IMR-90 (cell line): Measurements from ENCODE around the gene VNN1. TPM values are rescaled to one million over a fixed set of nuclear protein-coding genes. Genes with fewer than 3 reads are reported as not detected.

Experiments used
- ATAC-seq: fragments of 200-7000 bp; cut with Tn5 transposase; 2 replicates; pipeline ENCODE4 v1.9.1; 2020; ENCODE audit warnings: low read depth, mild to moderate bottlenecking, moderate library complexity
- BruUV-seq: library from RNA; stranded (reverse); fragments of 400-500 nt; replicated peaks from 2 replicates; lab custom pipeline; 2021; lab: Mats Ljungman, UMichigan
- CTCF ChIA-PET: fragments of 300-600 bp; formaldehyde crosslinking; extraction: SDS; loops from one replicate; lab custom pipeline; 2021; ENCODE audit warnings: antibody characterized with exemption; lab: Yijun Ruan, JAX
- POLR2A ChIA-PET: fragments of 300-600 bp; sonication (Branson Sonifier 250); formaldehyde crosslinking; loops from one replicate; lab custom pipeline; 2022; ENCODE audit warnings: antibody characterized with exemption; ENCODE audit not compliant: unreplicated experiment; lab: Charles Lee
- DNase-seq: peaks from one replicate; pipeline ENCODE4 v3.0.0; 2013
- H2AFZ ChIP-seq: replicated peaks from 2 replicates; pipeline ENCODE3; 2013; ENCODE audit warnings: low read length, mild to moderate bottlenecking; ENCODE audit not compliant: poor library complexity
- H2AK5ac ChIP-seq: 2 replicates; pipeline ENCODE4 v1.6.1; 2013; ENCODE audit warnings: low read depth, low read length, inconsistent platforms
- H2AK9ac ChIP-seq: replicated peaks from 2 replicates; pipeline ENCODE3; 2013; ENCODE audit warnings: mild to moderate bottlenecking, low read depth, low read length, moderate library complexity; ENCODE audit not compliant: poor library complexity
- H2BK120ac ChIP-seq: 2 replicates; pipeline ENCODE4 v1.6.1; 2013; ENCODE audit warnings: low read depth, low read length, inconsistent platforms
- H2BK15ac ChIP-seq: 3 replicates; pipeline ENCODE4 v1.6.1; 2013; ENCODE audit warnings: low read depth, low read length, inconsistent platforms
- H2BK20ac ChIP-seq: 2 replicates; pipeline ENCODE4 v1.6.1; 2013; ENCODE audit warnings: low read depth, mild to moderate bottlenecking, inconsistent platforms, low read length, moderate library complexity
- H2BK5ac ChIP-seq: 2 replicates; pipeline ENCODE4 v1.6.1; 2013; ENCODE audit warnings: mild to moderate bottlenecking, low read depth, low read length, inconsistent platforms; ENCODE audit not compliant: poor library complexity, severe bottlenecking
- H3K14ac ChIP-seq: replicated peaks from 2 replicates; pipeline ENCODE4 v1.6.1; 2013; ENCODE audit warnings: low read depth, low read length, inconsistent platforms
- H3K18ac ChIP-seq: 2 replicates; pipeline ENCODE4 v1.6.1; 2013; ENCODE audit warnings: low read depth, low read length, control low read depth
- H3K23ac ChIP-seq: 2 replicates; pipeline ENCODE4 v1.6.1; 2013; ENCODE audit warnings: low read depth, low read length, inconsistent platforms
- H3K27ac ChIP-seq: 2 replicates; pipeline ENCODE4 v1.5.1; 2013; ENCODE audit warnings: mild to moderate bottlenecking, control low read depth, low read length; ENCODE audit not compliant: insufficient read depth
- H3K27me3 ChIP-seq: 2 replicates; pipeline ENCODE4 v1.6.1; 2013; ENCODE audit warnings: low read length; ENCODE audit not compliant: control insufficient read depth, insufficient read depth
- H3K36me3 ChIP-seq: 2 replicates; pipeline ENCODE4 v1.6.1; 2013; ENCODE audit warnings: low read length, mixed read lengths; ENCODE audit not compliant: control insufficient read depth, insufficient read depth
- H3K4ac ChIP-seq: 2 replicates; pipeline ENCODE4 v1.6.1; 2013; ENCODE audit warnings: low read depth, low read length, inconsistent platforms
- H3K4me1 ChIP-seq: 2 replicates; pipeline ENCODE4 v1.6.1; 2013; ENCODE audit warnings: low read length, mixed read lengths; ENCODE audit not compliant: control insufficient read depth, insufficient read depth
- H3K4me2 ChIP-seq: 2 replicates; pipeline ENCODE4 v1.6.1; 2013; ENCODE audit warnings: low read depth, mild to moderate bottlenecking, control low read depth, low read length, moderate library complexity
- H3K4me3 ChIP-seq: 2 replicates; pipeline ENCODE4 v1.5.1; 2013; ENCODE audit warnings: low read depth, mild to moderate bottlenecking, control low read depth, low read length, moderate library complexity; ENCODE audit not compliant: insufficient read depth
- H3K56ac ChIP-seq: 2 replicates; pipeline ENCODE4 v1.6.1; 2013; ENCODE audit warnings: low read length, inconsistent platforms; ENCODE audit not compliant: insufficient read depth; ENCODE audit errors: extremely low read depth
- H3K79me1 ChIP-seq, 2 experiments: 2 replicates each; pipeline ENCODE4 v1.6.1; 2013; ENCODE audit warnings: low read length in 2 of 2, inconsistent platforms in 1 of 2, low read depth in 1 of 2
- H3K9ac ChIP-seq: 2 replicates; pipeline ENCODE4 v1.6.1; 2013; ENCODE audit warnings: low read depth, low read length, control low read depth
- H3K9me1 ChIP-seq: 2 replicates; pipeline ENCODE4 v1.6.1; 2013; ENCODE audit warnings: low read length, inconsistent platforms; ENCODE audit not compliant: insufficient read depth
- H3K9me3 ChIP-seq: 2 replicates; pipeline ENCODE4 v1.6.1; 2013; ENCODE audit warnings: low read length; ENCODE audit not compliant: control insufficient read depth, insufficient read depth
- H4K20me1 ChIP-seq: 2 replicates; pipeline ENCODE4 v1.6.1; 2013; ENCODE audit warnings: low read length, inconsistent platforms; ENCODE audit not compliant: insufficient read depth
- H4K5ac ChIP-seq: 2 replicates; pipeline ENCODE4 v1.6.1; 2013; ENCODE audit warnings: mild to moderate bottlenecking, low read depth, low read length, control low read depth
- H4K8ac ChIP-seq, 2 experiments: 2 replicates each; pipeline ENCODE4 v1.6.1; 2013; ENCODE audit warnings: low read depth in 2 of 2, low read length in 2 of 2, control low read depth in 1 of 2, inconsistent platforms in 1 of 2
- H4K91ac ChIP-seq: 2 replicates; pipeline ENCODE4 v1.6.1; 2013; ENCODE audit warnings: low read depth, low read length, inconsistent platforms; ENCODE audit not compliant: insufficient read depth
- CEBPB ChIP-seq: IDR thresholded peaks from 2 replicates; pipeline ENCODE4 v1.6.1; 2012; ENCODE audit warnings: low read depth, low read length, improper control_type of control experiment
- ELK1 ChIP-seq: fragments of 150-350 bp; IDR thresholded peaks from 2 replicates; pipeline ENCODE4 v1.6.1; 2016; ENCODE audit warnings: low read depth, mild to moderate bottlenecking, low read length, moderate library complexity, borderline replicate concordance
- dilution Hi-C: fragments of 300-500 bp; cut with HindIII; formaldehyde crosslinking; loops from one replicate; pipeline ENCODE4 v1.14.3; 2018; ENCODE audit warnings: low sequenced_read_pairs; ENCODE audit not compliant: unreplicated experiment
- in situ Hi-C: fragments of 300-500 bp; cut with MboI; formaldehyde crosslinking; loops from 3 replicates; pipeline ENCODE4 v1.14.3; 2019; ENCODE audit warnings: low sequenced_read_pairs, inconsistent platforms, mixed read lengths
- intact Hi-C: fragments of 100-400 bp; cut with micrococcal nuclease; formaldehyde crosslinking; loops from 2 replicates; pipeline ENCODE4 v1.10.0; 2022
- polyA plus RNA-seq, 3 experiments: library from polyadenylated mRNA; depleted of rRNA; stranded (reverse); fragments of >200 nt; gene quantifications; 2 replicates each; pipeline ENCODE4 v1.2.3, GENCODE V29; 2012; ENCODE audit warnings: low replicate concordance in 1 of 3
- total RNA-seq: library from RNA; depleted of rRNA; stranded (reverse); fragments of >200 nt; gene quantifications from 2 replicates; pipeline ENCODE4 v1.2.3, GENCODE V29; 2012

The VNN1 gene
- total and polyA plus RNA-seq, 2 of the 4 experiments (the other 2 are of a cell fraction) = 0.07 TPM; not detected in 1

GRCh38 chr6:132703936-132704335 is 9.9 kb downstream of the VNN1 start:
- no peak overlapping the region for H2BK5ac ChIP-seq
- ChIA-PET POLR2A (no interaction called here), CTCF (no interaction called here)
- no peak overlapping the region for H3K4me3 ChIP-seq
- no peak overlapping the region for H3K56ac ChIP-seq
- in situ Hi-C loops (no loop called here), dilution Hi-C loops (no loop called here), intact Hi-C loops (no loop called here)
- H2AK5ac ChIP-seq = no peak overlapping the region
- no peak overlapping the region for H3K9ac ChIP-seq
- no peak overlapping the region for H3K4ac ChIP-seq
- no peak overlapping the region for H3K27ac ChIP-seq
- H4K8ac ChIP-seq = no peak overlapping the region
- H2BK20ac ChIP-seq = no peak overlapping the region
- H3K9me3 ChIP-seq = no peaks in the 10 kb centered on the region
- H3K4me1 ChIP-seq = 0 out of 2 replicates have a peak, but pooled peaks cover 1% of the 10 kb centered on the region
- no TSS peak for BruUV-seq
- ATAC-seq (no peak), DNase-seq (peak; percentile 19)
- H2AK9ac ChIP-seq = no peak overlapping the region
- no peaks in the 10 kb centered on the region for H4K20me1 ChIP-seq
- H4K91ac ChIP-seq = no peak overlapping the region
- H2BK15ac ChIP-seq = no peak overlapping the region
- H2BK120ac ChIP-seq = no peak overlapping the region
- H3K23ac ChIP-seq = no peak overlapping the region
- H4K5ac ChIP-seq = no peak overlapping the region
- TF ChIP-seq CEBPB (peak; percentile 49; the same call in 1 of the 2 replicates), ELK1 (no peak)
- H3K9me1 ChIP-seq = no peaks in the 10 kb centered on the region
- H2AFZ ChIP-seq = no peak overlapping the region
- no peaks in the 10 kb centered on the region for H3K36me3 ChIP-seq
- peaks cover 10% of the 10 kb centered on the region for H3K27me3 ChIP-seq
- H3K14ac ChIP-seq = no peak overlapping the region
- no peak overlapping the region for H3K18ac ChIP-seq
- no peak overlapping the region for H3K4me2 ChIP-seq
- no peaks in the 10 kb centered on the region for H3K79me1 ChIP-seq
